HG03342 (cell line): ENCODE results near the gene BCL2.

ENCODE experiments used
- ATAC-seq: cut with Tn5 transposase; IDR thresholded peaks from one replicate; pipeline ENCODE4 v1.9.1; 2021; ENCODE audit warnings: mild to moderate bottlenecking, moderate library complexity; ENCODE audit not compliant: unreplicated experiment

Gene BCL2

GRCh38 chr18:63099091-63099840 lies 220.3 kb downstream of the BCL2 start:
- ATAC-seq: no peak

- peak; percentile 62 for ATAC-seq
Measured at GRCh38 chr18:63098018-63098981, 221.3 kb downstream of the BCL2 start.

GRCh38 chr18:63097178-63097577 lies 222.4 kb downstream of the BCL2 start:
- ATAC-seq: no peak

GRCh38 chr18:63096327-63096874 lies 223.2 kb downstream of the BCL2 start:
- ATAC-seq: no peak

GRCh38 chr18:63095768-63096167 lies 223.8 kb downstream of the BCL2 start:
- ATAC-seq: no peak

- ATAC-seq: no peak
Measured at GRCh38 chr18:63091671-63092364, 227.8 kb downstream of the BCL2 start.

- no peak for ATAC-seq
Measured at GRCh38 chr18:63090334-63090733, 229.2 kb downstream of the BCL2 start.

- no peak for ATAC-seq
Measured at GRCh38 chr18:63089041-63089440, 230.5 kb downstream of the BCL2 start.

- ATAC-seq: no peak
Measured at GRCh38 chr18:63088262-63088661, 231.3 kb downstream of the BCL2 start.

GRCh38 chr18:63087421-63088230 lies 231.9 kb downstream of the BCL2 start:
- ATAC-seq: no peak

GRCh38 chr18:63085611-63086010 lies 234.0 kb downstream of the BCL2 start:
- ATAC-seq: no peak

- no peak for ATAC-seq
Measured at GRCh38 chr18:63084219-63084618, 235.3 kb downstream of the BCL2 start.

GRCh38 chr18:63083555-63083954 lies 236.0 kb downstream of the BCL2 start:
- no peak for ATAC-seq

- no peak for ATAC-seq
Measured at GRCh38 chr18:63083020-63083531, 236.5 kb downstream of the BCL2 start.

GRCh38 chr18:63082366-63083019 lies 237.1 kb downstream of the BCL2 start:
- no peak for ATAC-seq

GRCh38 chr18:63079114-63079513 lies 240.5 kb downstream of the BCL2 start:
- ATAC-seq: peak; percentile 41

- peak; percentile 78 for ATAC-seq
Measured at GRCh38 chr18:63078471-63078870, 241.1 kb downstream of the BCL2 start.

- no peak for ATAC-seq
Measured at GRCh38 chr18:63074981-63075404, 244.6 kb downstream of the BCL2 start.

GRCh38 chr18:63073481-63073880 lies 246.1 kb downstream of the BCL2 start:
- peak; percentile 52 for ATAC-seq
